Left ventricle myocardium superior (tissue), 1 donor: Measurements from ENCODE around the gene SCGB1D2. TPM values are rescaled to one million over a fixed set of nuclear protein-coding genes. Genes with fewer than 3 reads are reported as not detected.

Experiments
- ATAC-seq: fragments of 200-7000 bp; cut with Tn5 transposase; one replicate; pipeline ENCODE4 v1.9.1; 2020; ENCODE audit warnings: mild to moderate bottlenecking, moderate library complexity
- DNase-seq: peaks from one replicate; pipeline ENCODE4 v3.0.0-alpha.2; 2020
- intact Hi-C: fragments of 100-400 bp; cut with micrococcal nuclease; formaldehyde crosslinking; loops from one replicate; pipeline ENCODE4 v1.11.0; 2022
- total RNA-seq: library from RNA; stranded (reverse); fragmentation: NEBNext Ultra II Directional; extraction: Animal tissue kit (Norgen Biotek cat#: 25700); gene quantifications from one replicate; pipeline ENCODE4 v1.2.1, GENCODE V29; 2021
- donor health status: DM: no; HTN: yes; CAD: no; lungs with severe emphysema.

The SCGB1D2 gene
- total RNA-seq, 1 donor from 2014 or later: 4.0 TPM

GRCh38 chr11:62253999-62254542 is 12.0 kb downstream of the SCGB1D2 start:
- no peak for DNase-seq
- no peak for ATAC-seq
- intact Hi-C loops: no loop called here

GRCh38 chr11:62256281-62256680 is 14.2 kb downstream of the SCGB1D2 start:
- intact Hi-C loops: no loop called here
- ATAC-seq: no peak
- DNase-seq: no peak

- ATAC-seq (no peak), DNase-seq (no peak)
- intact Hi-C loops: no loop called here
Observed at GRCh38 chr11:62260261-62260953, 18.4 kb downstream of the SCGB1D2 start.

DNA sequence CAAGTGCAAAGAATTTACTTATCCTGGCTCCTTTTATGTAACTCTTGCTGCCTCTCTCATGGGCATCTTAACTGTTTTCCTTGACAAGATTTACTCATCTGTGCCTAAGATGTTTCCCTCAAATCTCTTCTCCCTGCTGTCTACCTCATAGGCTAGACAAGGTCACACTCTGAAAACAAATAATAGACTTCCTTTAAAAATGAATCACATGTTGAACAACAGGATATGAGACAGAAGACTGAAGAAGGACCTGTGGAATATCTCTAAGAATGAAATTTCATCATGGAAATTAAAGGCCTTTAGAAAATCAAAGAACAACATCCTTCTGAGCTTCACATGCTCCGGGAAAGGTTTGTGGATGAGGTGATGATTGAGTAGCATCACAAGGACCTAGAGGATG is 22.0 kb downstream of the SCGB1D2 start:
- intact Hi-C loops: no loop called here
- no peak for DNase-seq

DNA sequence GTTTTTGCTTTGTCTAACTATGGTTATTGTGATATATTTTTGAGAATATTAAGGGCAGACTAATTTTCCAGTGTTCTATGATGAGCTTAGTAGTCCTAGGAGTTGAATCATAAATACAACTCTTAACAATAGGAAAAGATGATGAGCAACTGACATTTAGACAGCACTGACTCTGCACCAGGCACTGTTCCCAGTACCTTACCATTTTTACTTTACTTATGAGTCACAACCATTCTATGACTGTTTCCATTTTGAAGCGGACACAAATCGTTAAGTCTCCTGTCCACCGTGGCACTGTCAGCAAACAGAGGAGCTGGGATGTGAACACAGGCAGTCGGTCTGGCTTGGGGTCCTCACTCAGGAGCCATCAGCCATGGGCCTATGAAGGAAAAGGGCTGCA is 24.5 kb downstream of the SCGB1D2 start:
- no peak for DNase-seq
- intact Hi-C loops: no loop called here
- ATAC-seq: no peak

More for the DNA sequence above, 22.0 kb downstream of the SCGB1D2 start:
- no peak for ATAC-seq

GRCh38 chr11:62267050-62267449 is 25.0 kb downstream of the SCGB1D2 start:
- ATAC-seq (no peak), DNase-seq (no peak)
- intact Hi-C loops: no loop called here

DNA sequence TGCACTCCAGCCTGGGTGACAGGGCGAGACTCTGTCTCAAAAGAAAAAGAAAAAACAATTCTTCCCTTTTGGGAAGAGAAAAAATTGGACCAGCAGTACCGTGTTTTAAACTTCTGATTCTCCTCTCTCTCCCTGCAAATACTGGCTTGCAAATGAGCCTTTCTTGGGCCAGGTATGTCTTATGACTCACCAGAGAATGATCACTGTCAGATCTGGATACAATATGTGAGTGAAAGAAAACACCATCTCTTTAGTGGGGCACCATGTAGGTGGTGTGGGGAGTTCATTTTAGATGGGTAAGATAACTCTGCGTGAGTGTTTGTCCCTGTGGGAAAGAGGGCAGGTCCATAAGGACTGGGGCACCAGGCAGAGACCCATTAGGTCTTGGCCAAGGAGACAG is 25.5 kb downstream of the SCGB1D2 start:
- ATAC-seq (no peak), DNase-seq (no peak)
- intact Hi-C loops: no loop called here

- intact Hi-C loops: no loop called here
- ATAC-seq (no peak), DNase-seq (no peak)
Observed at GRCh38 chr11:62269654-62270278, 27.7 kb downstream of the SCGB1D2 start, which contains the start of gene SCGB2A2. Gene SCGB2A2 (plus strand): TSS chr11:62270158. CDS start chr11:62270217, 59 bp downstream.

DNA sequence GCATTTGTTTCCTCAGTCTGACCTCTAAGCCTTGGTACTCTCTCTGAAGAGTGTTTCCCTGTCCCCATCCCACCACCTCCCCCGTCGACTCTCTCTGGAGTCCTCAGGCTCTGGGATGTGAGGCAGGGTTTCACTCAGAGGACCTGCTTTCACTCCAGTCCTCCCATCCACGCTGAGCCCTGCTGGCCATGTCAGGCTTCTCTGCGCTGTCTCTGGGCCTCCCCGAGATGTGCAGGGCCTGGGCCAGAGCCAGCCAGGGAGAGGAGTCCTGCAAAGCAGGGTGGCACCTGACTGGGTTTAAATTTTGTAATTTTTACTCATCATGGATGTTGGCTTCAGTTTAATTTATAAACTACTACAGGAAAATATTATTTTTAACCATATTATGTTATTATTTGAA is 31.2 kb downstream of the SCGB1D2 start:
- DNase-seq (no peak), ATAC-seq (no peak)
- intact Hi-C loops: no loop called here

DNA sequence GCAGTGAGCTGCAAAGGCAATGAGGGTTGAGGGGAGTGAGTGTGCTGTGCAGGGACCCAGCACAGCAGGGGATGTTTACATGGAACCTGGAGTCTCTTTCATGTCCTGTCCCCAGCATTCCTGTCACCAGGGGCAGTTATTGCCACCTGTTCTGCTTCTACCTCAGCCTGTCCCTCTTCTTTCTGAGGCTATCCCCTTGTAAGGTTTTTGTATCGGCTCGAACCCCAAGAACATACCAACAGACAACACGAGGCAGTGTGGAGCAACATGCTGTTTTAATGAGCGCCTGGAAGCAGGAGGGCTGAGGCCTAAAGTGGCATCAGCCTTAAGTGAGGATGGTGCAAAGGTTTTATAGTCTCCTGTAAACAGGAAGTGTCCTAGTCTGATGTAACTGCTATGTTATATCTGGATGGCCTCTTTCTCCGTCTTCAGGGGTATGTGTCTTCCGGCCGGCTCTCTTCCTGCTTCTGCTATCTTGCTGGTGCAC is 31.8 kb downstream of the SCGB1D2 start:
- ATAC-seq (no peak), DNase-seq (no peak)
- intact Hi-C loops: no loop called here

DNA sequence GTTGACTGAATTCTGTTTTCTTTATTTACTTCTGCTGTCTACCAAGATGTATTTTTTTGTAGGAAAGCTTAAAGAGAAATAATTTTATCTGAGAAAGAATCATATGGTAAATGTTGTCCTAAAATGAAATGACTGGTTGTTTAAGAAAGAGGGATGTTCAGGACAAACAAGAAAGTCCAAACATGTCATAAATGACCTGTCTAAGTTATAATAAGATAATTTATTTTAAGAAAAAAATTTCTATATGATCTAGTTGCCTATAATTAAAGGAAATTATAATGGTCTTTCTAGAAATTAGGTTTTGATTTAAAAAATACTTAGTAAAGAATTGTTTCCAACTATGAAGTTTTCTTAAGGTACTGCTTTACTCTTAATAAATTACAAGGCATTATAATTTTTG is 38.4 kb downstream of the SCGB1D2 start:
- DNase-seq (no peak), ATAC-seq (no peak)
- intact Hi-C loops: no loop called here

Other genes starting within 250 kb of the SCGB1D2 start
- 11.6 TPM for gene INCENP, start 118.2 kb upstream of the SCGB1D2 start, total RNA-seq
- gene SCGB1D1, start 52.0 kb upstream of the SCGB1D2 start, total RNA-seq: not detected
- gene SCGB2A1, start 33.6 kb upstream of the SCGB1D2 start, total RNA-seq: not detected
- gene SCGB2A2, start 27.9 kb downstream of the SCGB1D2 start, total RNA-seq: not detected
- gene SCGB1D4, start 56.8 kb downstream of the SCGB1D2 start, total RNA-seq: not detected
- gene ASRGL1, start 95.2 kb downstream of the SCGB1D2 start, total RNA-seq: 3.1 TPM
- gene SCGB1A1, start 176.8 kb downstream of the SCGB1D2 start, total RNA-seq: not detected